Mesothelial cell of epicardium (in vitro differentiated cells): ENCODE data around the gene ARHGAP11A. TPM values are rescaled to one million over a fixed set of nuclear protein-coding genes. Genes with fewer than 3 reads are reported as not detected.

Source experiments
- DNase-seq, 2 experiments: peaks; one replicate each; pipeline ENCODE4 v3.0.0; 2021; ENCODE audit warnings: low spot score in 2 of 2; ENCODE audit not compliant: unreplicated experiment in 2 of 2
- H3K27ac Mint-ChIP-seq: 2 replicates; pipeline ENCODE4 v1.8.0; 2021; ENCODE audit warnings: mixed read lengths
- H3K27me3 Mint-ChIP-seq: 2 replicates; pipeline ENCODE4 v1.8.0; 2021; ENCODE audit warnings: low read depth, mixed read lengths
- H3K36me3 Mint-ChIP-seq: 2 replicates; pipeline ENCODE4 v1.8.0; 2021; ENCODE audit warnings: mixed read lengths
- H3K4me1 Mint-ChIP-seq: 2 replicates; pipeline ENCODE4 v1.8.0; 2021; ENCODE audit warnings: mixed read lengths
- H3K4me3 Mint-ChIP-seq: 2 replicates; pipeline ENCODE4 v1.8.0; 2021; ENCODE audit warnings: mild to moderate bottlenecking, moderate library complexity, mixed read lengths
- H3K9me3 Mint-ChIP-seq: 2 replicates; pipeline ENCODE4 v1.8.0; 2021; ENCODE audit warnings: mixed read lengths
- total RNA-seq: library from RNA; stranded (reverse); gene quantifications from 3 replicates; pipeline ENCODE4 v1.2.1, GENCODE V29; 2021
- TF ChIP-seq, protein P1 (sequence below): fragments of 200-600 bp; sonication (generic); IDR thresholded peaks from one replicate; pipeline ENCODE4 v1.5.0; 2021; ENCODE audit warnings: antibody characterized with exemption; ENCODE audit not compliant: unreplicated experiment

Gene ARHGAP11A
- total RNA-seq, 1 donor from 2014 or later = 22.2 TPM

DNA sequence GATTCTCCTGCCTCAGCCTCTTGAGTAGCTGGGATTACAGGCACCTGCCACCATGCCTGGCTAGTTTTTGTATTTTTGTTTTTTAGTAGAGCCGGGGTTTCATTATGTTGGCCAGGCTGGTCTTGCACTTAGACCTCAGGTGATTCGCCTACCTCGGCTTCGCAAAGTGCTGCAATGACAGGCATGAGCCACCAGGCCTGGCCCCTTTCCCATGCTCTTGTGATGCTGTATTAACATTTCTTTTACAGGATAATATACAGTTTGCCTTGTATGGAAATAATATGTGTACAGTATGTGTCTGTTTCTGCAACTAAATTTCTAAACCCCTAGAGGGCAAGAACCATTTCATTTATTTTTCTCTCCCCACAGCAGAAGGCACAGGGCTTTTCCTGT, 64.0 kb downstream of the ARHGAP11A start:
- no peak overlapping the region for H3K4me3 Mint-ChIP-seq
- H3K27ac Mint-ChIP-seq = no peak overlapping the region
- H3K27me3 Mint-ChIP-seq = no peaks in the 10 kb centered on the region
- TF ChIP-seq, protein P1, sequence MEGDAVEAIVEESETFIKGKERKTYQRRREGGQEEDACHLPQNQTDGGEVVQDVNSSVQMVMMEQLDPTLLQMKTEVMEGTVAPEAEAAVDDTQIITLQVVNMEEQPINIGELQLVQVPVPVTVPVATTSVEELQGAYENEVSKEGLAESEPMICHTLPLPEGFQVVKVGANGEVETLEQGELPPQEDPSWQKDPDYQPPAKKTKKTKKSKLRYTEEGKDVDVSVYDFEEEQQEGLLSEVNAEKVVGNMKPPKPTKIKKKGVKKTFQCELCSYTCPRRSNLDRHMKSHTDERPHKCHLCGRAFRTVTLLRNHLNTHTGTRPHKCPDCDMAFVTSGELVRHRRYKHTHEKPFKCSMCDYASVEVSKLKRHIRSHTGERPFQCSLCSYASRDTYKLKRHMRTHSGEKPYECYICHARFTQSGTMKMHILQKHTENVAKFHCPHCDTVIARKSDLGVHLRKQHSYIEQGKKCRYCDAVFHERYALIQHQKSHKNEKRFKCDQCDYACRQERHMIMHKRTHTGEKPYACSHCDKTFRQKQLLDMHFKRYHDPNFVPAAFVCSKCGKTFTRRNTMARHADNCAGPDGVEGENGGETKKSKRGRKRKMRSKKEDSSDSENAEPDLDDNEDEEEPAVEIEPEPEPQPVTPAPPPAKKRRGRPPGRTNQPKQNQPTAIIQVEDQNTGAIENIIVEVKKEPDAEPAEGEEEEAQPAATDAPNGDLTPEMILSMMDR = peak; percentile 20
- H3K9me3 Mint-ChIP-seq = no peaks in the 10 kb centered on the region
- peaks cover 3% of the 10 kb centered on the region for H3K36me3 Mint-ChIP-seq
- DNase-seq = no peak
- H3K4me1 Mint-ChIP-seq = peaks cover 3% of the 10 kb centered on the region

DNA sequence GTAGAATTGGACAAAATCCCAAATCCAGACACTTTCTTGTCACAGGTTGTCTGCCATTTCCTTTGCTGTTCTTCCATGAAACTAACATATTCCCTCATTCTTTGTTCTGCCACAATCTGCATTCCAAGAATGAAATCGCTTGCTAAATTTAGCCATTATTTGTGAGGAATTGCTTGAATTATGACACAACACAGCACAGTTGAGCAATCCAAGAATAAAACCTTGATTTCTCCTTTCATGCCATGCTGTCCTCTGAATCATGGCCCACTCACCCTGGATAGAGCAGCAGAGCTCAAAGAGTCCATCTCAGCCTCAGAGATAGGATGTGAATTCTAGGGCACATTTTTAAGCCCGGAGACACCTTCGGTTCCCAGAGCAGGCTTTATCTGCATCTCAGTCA, 67.3 kb downstream of the ARHGAP11A start:
- Mint-ChIP-seq H3K27ac (no peak overlapping the region), H3K9me3 (peaks cover 7% of the 10 kb centered on the region), H3K4me1 (no peaks in the 10 kb centered on the region), H3K27me3 (no peaks in the 10 kb centered on the region), H3K36me3 (peaks cover 17% of the 10 kb centered on the region), H3K4me3 (no peak overlapping the region)
- TF ChIP-seq, protein P1 = no peak
- DNase-seq = no peak

DNA sequence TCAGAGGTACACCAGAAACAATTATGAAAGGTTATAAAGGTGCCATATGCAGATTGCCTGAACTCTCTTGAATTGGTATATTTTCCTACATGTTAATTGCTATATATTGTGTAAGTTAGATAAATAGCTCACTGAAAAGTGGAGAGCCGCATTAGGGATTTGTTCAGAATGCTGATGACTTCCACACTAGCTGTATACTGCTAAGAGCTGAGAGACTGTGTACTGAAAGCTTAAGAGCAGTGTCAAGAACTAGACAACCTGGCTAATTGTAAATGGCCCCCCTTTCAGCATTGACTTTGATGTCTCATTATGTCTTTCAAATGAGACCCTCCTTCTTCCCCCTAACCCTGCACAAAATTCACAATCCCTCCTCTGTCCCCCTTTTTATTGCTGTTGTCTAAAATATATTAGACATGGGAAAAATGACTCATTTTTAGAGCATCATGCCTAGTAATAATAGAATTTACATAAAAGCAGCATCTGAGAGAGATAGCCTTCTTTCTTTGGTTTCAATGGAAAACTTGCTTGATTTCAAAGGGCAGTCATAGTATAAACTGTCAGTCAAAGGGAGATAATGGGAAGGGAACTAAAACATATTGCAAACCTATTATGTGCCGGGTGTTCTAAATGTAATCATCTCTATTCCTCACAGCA, 67.8 kb downstream of the ARHGAP11A start:
- no peak for DNase-seq
- H3K36me3 Mint-ChIP-seq = peaks cover 17% of the 10 kb centered on the region
- H3K4me3 Mint-ChIP-seq = no peak overlapping the region
- no peaks in the 10 kb centered on the region for H3K4me1 Mint-ChIP-seq
- H3K9me3 Mint-ChIP-seq = peaks cover 7% of the 10 kb centered on the region
- TF ChIP-seq, protein P1 = no peak
- no peaks in the 10 kb centered on the region for H3K27me3 Mint-ChIP-seq
- no peak overlapping the region for H3K27ac Mint-ChIP-seq

DNA sequence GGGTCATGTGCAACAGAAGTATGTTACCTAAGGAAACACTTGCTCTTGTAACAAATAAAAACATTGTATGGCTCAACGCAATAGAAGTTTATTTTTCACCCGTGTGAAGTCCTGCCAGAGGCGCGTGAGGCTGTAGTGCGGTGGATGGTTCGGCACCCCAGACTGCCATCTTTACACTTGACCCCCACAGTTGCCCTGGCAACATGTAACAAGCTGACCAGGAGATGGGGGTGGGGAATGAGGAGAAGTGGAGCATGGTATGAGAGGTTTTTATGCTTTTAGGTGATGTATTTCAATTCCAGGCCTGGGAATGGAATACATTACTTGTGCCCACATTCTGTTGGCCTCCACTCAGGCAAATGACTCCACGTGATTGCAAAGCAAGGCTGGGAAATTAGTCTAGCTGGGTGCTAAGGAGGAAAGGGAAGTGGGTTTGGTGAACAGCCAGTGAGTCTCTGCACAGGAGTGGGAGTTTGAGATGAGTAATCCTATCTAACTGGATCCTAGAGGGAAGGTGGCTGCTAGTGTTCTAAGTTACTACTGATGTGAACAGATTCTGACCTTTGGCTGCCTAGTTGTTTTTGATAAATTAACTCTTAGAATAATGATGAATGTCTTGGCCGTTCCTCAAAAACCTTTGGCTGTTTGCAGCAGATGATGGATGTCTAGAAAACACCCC, 68.7 kb downstream of the ARHGAP11A start:
- no peak overlapping the region for H3K27ac Mint-ChIP-seq
- H3K27me3 Mint-ChIP-seq = no peaks in the 10 kb centered on the region
- H3K4me1 Mint-ChIP-seq = no peaks in the 10 kb centered on the region
- H3K4me3 Mint-ChIP-seq = no peak overlapping the region
- TF ChIP-seq, protein P1 = no peak
- no peak for DNase-seq
- peaks cover 17% of the 10 kb centered on the region for H3K36me3 Mint-ChIP-seq
- H3K9me3 Mint-ChIP-seq = peaks cover 7% of the 10 kb centered on the region

DNA sequence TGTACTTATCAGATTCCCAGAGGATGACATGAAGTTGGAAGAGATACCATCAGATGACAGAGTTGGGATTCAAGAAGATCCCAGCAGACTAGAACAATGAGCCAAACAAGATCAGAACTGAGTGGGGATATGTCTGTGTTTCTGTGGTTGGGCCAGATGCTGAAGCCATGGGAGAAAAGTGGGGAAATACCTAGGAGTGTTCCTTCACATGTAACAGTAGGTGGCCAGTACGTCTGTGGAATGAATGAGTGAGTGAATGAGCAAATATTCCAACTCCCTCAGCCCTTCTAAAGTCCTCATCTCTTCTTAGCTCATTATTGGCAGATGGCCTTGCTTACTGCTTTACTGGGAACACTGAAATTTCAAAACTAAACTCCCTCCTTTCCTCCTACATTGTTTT, 70.3 kb downstream of the ARHGAP11A start:
- Mint-ChIP-seq H3K9me3 (peaks cover 7% of the 10 kb centered on the region), H3K27me3 (no peaks in the 10 kb centered on the region), H3K4me1 (no peaks in the 10 kb centered on the region), H3K27ac (no peak overlapping the region), H3K4me3 (no peak overlapping the region), H3K36me3 (peaks cover 18% of the 10 kb centered on the region)
- DNase-seq = no peak
- TF ChIP-seq, protein P1 = no peak
